K562 (cell line): ENCODE data around the gene SOX12. TPM values are rescaled to one million over a fixed set of nuclear protein-coding genes. Genes with fewer than 3 reads are reported as not detected.
A peak's percentile ranks its signal among the peaks of the same experiment; 100 is the strongest.

Source experiments
- ELF1 ChIP-seq: fragments of 200-800 bp; sonication (Bioruptor generic); IDR thresholded peaks from 2 replicates; pipeline ENCODE4 v1.6.1; 2016; ENCODE audit warnings: missing genetic modification characterization, missing compliant biosample characterization
- GABPB2 ChIP-seq: fragments of 250-450 bp; sonication (Bioruptor Pico); conservative IDR thresholded peaks from 2 replicates; pipeline ENCODE4 v1.5.1; 2021; ENCODE audit warnings: mild to moderate bottlenecking
- GTF2E2 ChIP-seq: fragments of 200-800 bp; sonication (Bioruptor generic); IDR thresholded peaks from 2 replicates; pipeline ENCODE4 v1.6.1; 2016; ENCODE audit warnings: missing genetic modification characterization, missing compliant biosample characterization
- KAT2B ChIP-seq: IDR thresholded peaks from one replicate; pipeline ENCODE4 v1.6.1; 2012; ENCODE audit warnings: low read depth, mild to moderate bottlenecking, control low read depth, inconsistent platforms, low read length, moderate library complexity
- KAT7 ChIP-seq: sonication (generic); formaldehyde crosslinking; IDR thresholded peaks from 2 replicates; pipeline ENCODE4 v1.8.0; 2022; ENCODE audit warnings: missing genetic modification reagents, mild to moderate bottlenecking, borderline replicate concordance
- KDM1A ChIP-seq, 2 experiments: fragments of 450-650 bp; IDR thresholded peaks; 2 replicates each; pipeline ENCODE4 v1.6.1; 2016; ENCODE audit warnings: mild to moderate bottlenecking in 2 of 2
- KDM4B ChIP-seq, 2 experiments: fragments of 450-650 bp in 1 of 2; sonication (generic) in 1 of 2; IDR thresholded peaks; 2 replicates each; pipeline ENCODE4 v1.6.1; 2016 to 2017; ENCODE audit warnings: borderline replicate concordance in 2 of 2, antibody characterized with exemption in 1 of 2, low read depth in 1 of 2, mild to moderate bottlenecking in 1 of 2
- KDM5B ChIP-seq: fragments of 200-600 bp; sonication (generic); IDR thresholded peaks from 2 replicates; pipeline ENCODE4 v1.6.1; 2012; ENCODE audit warnings: low read depth, mild to moderate bottlenecking, moderate library complexity, low read length, control low read depth, inconsistent platforms; ENCODE audit not compliant: insufficient replicate concordance
- MBD2 ChIP-seq: sonication (generic); IDR thresholded peaks from 2 replicates; pipeline ENCODE4 v1.6.1; 2016; ENCODE audit warnings: low read depth, borderline replicate concordance
- MYNN ChIP-seq, 2 experiments: sonication (generic); formaldehyde crosslinking in 1 of 2; IDR thresholded peaks; 2 replicates each; pipeline versions ENCODE4 v1.5.0 to v1.6.1; 2016 to 2020; ENCODE audit warnings: antibody characterized with exemption in 1 of 2, missing genetic modification reagents in 1 of 2
- NCOA1 ChIP-seq: fragments of 450-650 bp; IDR thresholded peaks from 2 replicates; pipeline ENCODE4 v1.6.1; 2016; ENCODE audit warnings: low read depth
- SNRNP70 ChIP-seq: fragments of 200-400 bp; formaldehyde crosslinking; optimal IDR thresholded peaks from 2 replicates; pipeline ENCODE3; 2017; ENCODE audit warnings: low read depth, low read length
- SRF ChIP-seq, 2 experiments: fragments of 250-450, 450-650 bp in 1 of 2; sonication (Bioruptor Pico) in 1 of 2; sonication (generic) in 1 of 2; formaldehyde crosslinking; IDR thresholded peaks; 2 replicates each; pipeline versions ENCODE4 v1.5.0 to v1.5.1; 2020 to 2022; ENCODE audit warnings: mild to moderate bottlenecking in 1 of 2, missing genetic modification reagents in 1 of 2
- TOE1 ChIP-seq, 2 experiments: fragments of 450-650 bp in 1 of 2; sonication (generic) in 1 of 2; formaldehyde crosslinking in 1 of 2; IDR thresholded peaks; 2 replicates each; pipeline versions ENCODE4 v1.7.1 to v1.8.0; 2016 to 2022; ENCODE audit warnings: borderline replicate concordance in 2 of 2, mild to moderate bottlenecking in 2 of 2, antibody characterized with exemption in 1 of 2, inconsistent platforms in 1 of 2, low read depth in 1 of 2, missing genetic modification reagents in 1 of 2, moderate library complexity in 1 of 2
- TRIM24 ChIP-seq, 2 experiments: fragments of 450-650 bp; IDR thresholded peaks; 2 replicates each; pipeline ENCODE4 v1.6.1; 2016
- YY1 ChIP-seq, 3 experiments: IDR thresholded peaks; 2 replicates each; pipeline ENCODE4 v1.6.1; 2011; ENCODE audit warnings: low read length in 2 of 3, mild to moderate bottlenecking in 2 of 3, moderate library complexity in 2 of 3, borderline replicate concordance in 1 of 3, control low read depth in 1 of 3, low read depth in 1 of 3; ENCODE audit not compliant: insufficient read depth in 3 of 3, insufficient replicate concordance in 2 of 3, control insufficient read depth in 1 of 3, insufficient read length in 1 of 3; ENCODE audit errors: extremely low read depth in 1 of 3
- ZFP36 ChIP-seq: fragments of 150-350 bp; IDR thresholded peaks from 2 replicates; pipeline ENCODE4 v1.6.1; 2018; ENCODE audit warnings: low read length, low read depth; ENCODE audit not compliant: partially characterized antibody
- ZNF507 ChIP-seq: conservative IDR thresholded peaks from 2 replicates; pipeline ENCODE4 v1.6.1; 2017; ENCODE audit warnings: missing genetic modification characterization, missing compliant biosample characterization
- ZNF699 ChIP-seq: fragments of 250-450 bp; sonication (Bioruptor Pico); IDR thresholded peaks from 2 replicates; pipeline ENCODE4 v1.8.0; 2021; ENCODE audit warnings: mild to moderate bottlenecking, moderate library complexity; ENCODE audit not compliant: insufficient replicate concordance
- polyA plus RNA-seq, 8 experiments: library from polyadenylated mRNA; depleted of rRNA in 4 of 8; stranded (reverse) in 5 of 8; unstranded in 3 of 8; fragments of >200 nt; fragmentation: Nextera tagmentation in 2 of 8; fragmentation: Illumina TruSeq in 1 of 8; extraction: Ambion mirVana in 2 of 8; extraction: Trizol in 1 of 8; gene quantifications; 2 replicates each; pipeline versions ENCODE4 v1.2.1 to v1.2.3, GENCODE V29; 2011 to 2014; ENCODE audit warnings: inconsistent platforms in 1 of 8, missing spikeins in 1 of 8
- total RNA-seq, 7 experiments: library from RNA; depleted of rRNA in 6 of 7; stranded (reverse); fragments of >200 nt in 6 of 7; fragmentation: Illumina TruSeq in 2 of 7; extraction: Trizol in 2 of 7; gene quantifications; 2 replicates each; pipeline versions ENCODE4 v1.2.1 to v1.2.3, GENCODE V29; 2011 to 2021; ENCODE audit warnings: low replicate concordance in 1 of 7
- TF ChIP-seq, protein P1 (sequence below): sonication (generic); formaldehyde crosslinking; IDR thresholded peaks from 2 replicates; pipeline ENCODE4 v1.8.0; 2023; ENCODE audit warnings: missing genetic modification reagents, mild to moderate bottlenecking, borderline replicate concordance

SOX12 gene
- total and polyA plus RNA-seq, 9 of the 15 experiments (the other 6 are each of a cell fraction or from before 2014, with no cell fraction given) = 0.42 to 26.3 (median 2.6) TPM

DNA sequence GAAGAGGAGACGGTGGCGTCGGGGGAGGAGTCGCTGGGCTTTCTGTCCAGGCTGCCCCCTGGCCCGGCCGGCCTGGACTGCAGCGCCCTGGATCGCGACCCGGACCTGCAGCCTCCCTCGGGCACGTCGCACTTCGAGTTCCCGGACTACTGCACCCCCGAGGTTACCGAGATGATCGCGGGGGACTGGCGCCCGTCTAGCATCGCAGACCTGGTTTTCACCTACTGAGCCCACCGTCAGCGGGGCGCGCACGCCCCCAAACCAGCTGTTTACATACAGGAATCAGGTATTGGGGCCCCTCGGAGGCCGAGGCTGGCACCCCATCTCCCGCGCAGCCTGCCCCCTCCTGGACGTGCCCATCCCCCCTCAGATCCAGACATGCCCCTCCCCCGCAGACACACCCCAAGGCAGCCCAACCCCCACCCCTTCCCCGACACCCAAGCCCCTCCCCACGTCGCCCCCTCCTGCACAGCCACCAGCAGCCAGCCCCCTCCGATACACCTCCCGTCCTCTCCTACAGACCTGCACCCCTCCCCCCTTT lies 1.4 kb downstream of the SOX12 start (continued):
- TF ChIP-seq, protein P1, sequence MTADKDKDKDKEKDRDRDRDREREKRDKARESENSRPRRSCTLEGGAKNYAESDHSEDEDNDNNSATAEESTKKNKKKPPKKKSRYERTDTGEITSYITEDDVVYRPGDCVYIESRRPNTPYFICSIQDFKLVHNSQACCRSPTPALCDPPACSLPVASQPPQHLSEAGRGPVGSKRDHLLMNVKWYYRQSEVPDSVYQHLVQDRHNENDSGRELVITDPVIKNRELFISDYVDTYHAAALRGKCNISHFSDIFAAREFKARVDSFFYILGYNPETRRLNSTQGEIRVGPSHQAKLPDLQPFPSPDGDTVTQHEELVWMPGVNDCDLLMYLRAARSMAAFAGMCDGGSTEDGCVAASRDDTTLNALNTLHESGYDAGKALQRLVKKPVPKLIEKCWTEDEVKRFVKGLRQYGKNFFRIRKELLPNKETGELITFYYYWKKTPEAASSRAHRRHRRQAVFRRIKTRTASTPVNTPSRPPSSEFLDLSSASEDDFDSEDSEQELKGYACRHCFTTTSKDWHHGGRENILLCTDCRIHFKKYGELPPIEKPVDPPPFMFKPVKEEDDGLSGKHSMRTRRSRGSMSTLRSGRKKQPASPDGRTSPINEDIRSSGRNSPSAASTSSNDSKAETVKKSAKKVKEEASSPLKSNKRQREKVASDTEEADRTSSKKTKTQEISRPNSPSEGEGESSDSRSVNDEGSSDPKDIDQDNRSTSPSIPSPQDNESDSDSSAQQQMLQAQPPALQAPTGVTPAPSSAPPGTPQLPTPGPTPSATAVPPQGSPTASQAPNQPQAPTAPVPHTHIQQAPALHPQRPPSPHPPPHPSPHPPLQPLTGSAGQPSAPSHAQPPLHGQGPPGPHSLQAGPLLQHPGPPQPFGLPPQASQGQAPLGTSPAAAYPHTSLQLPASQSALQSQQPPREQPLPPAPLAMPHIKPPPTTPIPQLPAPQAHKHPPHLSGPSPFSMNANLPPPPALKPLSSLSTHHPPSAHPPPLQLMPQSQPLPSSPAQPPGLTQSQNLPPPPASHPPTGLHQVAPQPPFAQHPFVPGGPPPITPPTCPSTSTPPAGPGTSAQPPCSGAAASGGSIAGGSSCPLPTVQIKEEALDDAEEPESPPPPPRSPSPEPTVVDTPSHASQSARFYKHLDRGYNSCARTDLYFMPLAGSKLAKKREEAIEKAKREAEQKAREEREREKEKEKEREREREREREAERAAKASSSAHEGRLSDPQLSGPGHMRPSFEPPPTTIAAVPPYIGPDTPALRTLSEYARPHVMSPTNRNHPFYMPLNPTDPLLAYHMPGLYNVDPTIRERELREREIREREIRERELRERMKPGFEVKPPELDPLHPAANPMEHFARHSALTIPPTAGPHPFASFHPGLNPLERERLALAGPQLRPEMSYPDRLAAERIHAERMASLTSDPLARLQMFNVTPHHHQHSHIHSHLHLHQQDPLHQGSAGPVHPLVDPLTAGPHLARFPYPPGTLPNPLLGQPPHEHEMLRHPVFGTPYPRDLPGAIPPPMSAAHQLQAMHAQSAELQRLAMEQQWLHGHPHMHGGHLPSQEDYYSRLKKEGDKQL (CRISPR knock-in tag) = no peak
- 0 out of 2 replicates have a peak, but pooled peaks have one; percentile 5 for TF ChIP-seq NCOA1
- TF ChIP-seq KAT7 (CRISPR knock-in tag) = peak; percentile 69; the same call in 1 of the 2 replicates
- TF ChIP-seq ZNF699 (CRISPR knock-in tag) = no peak
- TF ChIP-seq TOE1 (IDR thresholded peaks at IDR 0.05; ENCODE audit: borderline replicate concordance) = 0 out of 2 replicates have a peak, but pooled peaks have one; percentile 21
- no peak for TF ChIP-seq TOE1 (CRISPR knock-in tag; IDR thresholded peaks at IDR 0.05; ENCODE audit: borderline replicate concordance, low read depth)
- TF ChIP-seq ELF1 (tag) = no peak
- TF ChIP-seq MYNN (IDR thresholded peaks at IDR 0.05) = no peak
- TF ChIP-seq MYNN (CRISPR knock-in tag; IDR thresholded peaks at IDR 0.05) = no peak
- TF ChIP-seq GABPB2 (CRISPR knock-in tag) = no peak
- no peak for TF ChIP-seq MBD2
- TF ChIP-seq KDM1A (IDR thresholded peaks at IDR 0.05) = peak in 1 of 2 experiments; percentile 61; a peak in 1 of 4 replicates
- no peak for TF ChIP-seq SRF (CRISPR knock-in tag; IDR thresholded peaks at IDR 0.05)
- no peak for TF ChIP-seq SNRNP70
- peak in 1 of 2 experiments; percentile 34; a peak in 1 of 4 replicates for TF ChIP-seq TRIM24 (IDR thresholded peaks at IDR 0.05)
- TF ChIP-seq KDM5B = peak; percentile 72
- no peak for TF ChIP-seq ZNF507
- no peak for TF ChIP-seq ZFP36
- TF ChIP-seq KDM4B (IDR thresholded peaks at IDR 0.05; ENCODE audit: borderline replicate concordance in 2 of 2, low read depth in 1 of 2) = no peak
- TF ChIP-seq KAT2B = no peak
- no peak for TF ChIP-seq GTF2E2 (tag)
- TF ChIP-seq YY1 (IDR thresholded peaks at IDR 0.05; ENCODE audit: borderline replicate concordance in 1 of 3, control insufficient read depth in 1 of 3, extremely low read depth in 1 of 3, insufficient read depth in 3 of 3, insufficient read length in 1 of 3, insufficient replicate concordance in 2 of 3, low read depth in 1 of 3, low read length in 2 of 3) = no peak
